ENCODE results near the gene AIP. TPM values are rescaled to one million over a fixed set of nuclear protein-coding genes. Genes with fewer than 3 reads are reported as not detected.

AIP gene
- total and polyA plus RNA-seq, 3 donors from 2014 or later = 34.6 to 61.7 (median 60.7) TPM

DNA sequence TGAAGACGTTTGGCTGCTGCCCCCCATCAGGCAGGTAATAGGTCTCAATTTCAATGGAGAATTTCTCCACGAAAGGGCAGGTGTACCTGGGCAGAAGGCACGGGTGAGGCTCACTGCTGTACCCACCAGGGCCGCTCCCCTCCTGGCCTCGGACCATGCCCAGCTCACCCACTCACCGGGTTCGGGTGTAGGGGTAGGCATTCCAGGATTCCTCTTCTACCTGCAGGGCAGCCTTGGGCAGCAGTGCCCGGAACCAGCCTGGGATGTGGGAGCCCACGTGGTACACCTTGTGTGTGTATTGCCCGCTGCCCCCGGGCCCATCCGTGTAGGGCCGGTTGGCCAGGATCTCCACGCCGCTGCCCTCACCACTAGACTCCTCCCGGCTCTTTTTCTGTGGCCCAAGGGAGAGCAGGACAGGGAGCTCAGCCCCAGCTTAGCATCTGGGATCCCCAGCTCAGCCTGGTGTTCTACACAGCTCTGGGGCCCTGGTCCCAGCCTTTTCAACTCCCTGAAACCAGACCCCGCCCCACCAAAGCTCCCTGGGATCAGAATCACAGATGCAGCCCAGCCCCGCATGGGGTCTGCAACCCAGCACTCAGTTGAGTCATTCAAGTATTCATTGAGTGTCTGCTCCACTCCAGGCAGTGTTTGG, 19.6 kb downstream of the AIP start:
- Histone ChIP-seq H3K27me3 (no peaks in the 10 kb centered on the region), H3K27ac (no peak overlapping the region), H3K9me3 (no peaks in the 10 kb centered on the region), H3K4me3 (no peak overlapping the region), H3K36me3 (ENCODE audit: low read depth, missing control alignments) (no peaks in the 10 kb centered on the region), H3K4me1 (peaks cover 18% of the 10 kb centered on the region)
- DNase-seq = no peak
- 96 to 97% methylated on average over 7 to 18 of the region's 18 CpGs for WGBS, 2 donors
- TF ChIP-seq POLR2A (IDR thresholded peaks at IDR 0.05) = no peak
- TF ChIP-seq, protein P1, sequence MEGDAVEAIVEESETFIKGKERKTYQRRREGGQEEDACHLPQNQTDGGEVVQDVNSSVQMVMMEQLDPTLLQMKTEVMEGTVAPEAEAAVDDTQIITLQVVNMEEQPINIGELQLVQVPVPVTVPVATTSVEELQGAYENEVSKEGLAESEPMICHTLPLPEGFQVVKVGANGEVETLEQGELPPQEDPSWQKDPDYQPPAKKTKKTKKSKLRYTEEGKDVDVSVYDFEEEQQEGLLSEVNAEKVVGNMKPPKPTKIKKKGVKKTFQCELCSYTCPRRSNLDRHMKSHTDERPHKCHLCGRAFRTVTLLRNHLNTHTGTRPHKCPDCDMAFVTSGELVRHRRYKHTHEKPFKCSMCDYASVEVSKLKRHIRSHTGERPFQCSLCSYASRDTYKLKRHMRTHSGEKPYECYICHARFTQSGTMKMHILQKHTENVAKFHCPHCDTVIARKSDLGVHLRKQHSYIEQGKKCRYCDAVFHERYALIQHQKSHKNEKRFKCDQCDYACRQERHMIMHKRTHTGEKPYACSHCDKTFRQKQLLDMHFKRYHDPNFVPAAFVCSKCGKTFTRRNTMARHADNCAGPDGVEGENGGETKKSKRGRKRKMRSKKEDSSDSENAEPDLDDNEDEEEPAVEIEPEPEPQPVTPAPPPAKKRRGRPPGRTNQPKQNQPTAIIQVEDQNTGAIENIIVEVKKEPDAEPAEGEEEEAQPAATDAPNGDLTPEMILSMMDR (IDR thresholded peaks at IDR 0.05) = no peak
- intact Hi-C loops (cut with DNase I; ENCODE audit: low total_unique reads) = no loop called here

DNA sequence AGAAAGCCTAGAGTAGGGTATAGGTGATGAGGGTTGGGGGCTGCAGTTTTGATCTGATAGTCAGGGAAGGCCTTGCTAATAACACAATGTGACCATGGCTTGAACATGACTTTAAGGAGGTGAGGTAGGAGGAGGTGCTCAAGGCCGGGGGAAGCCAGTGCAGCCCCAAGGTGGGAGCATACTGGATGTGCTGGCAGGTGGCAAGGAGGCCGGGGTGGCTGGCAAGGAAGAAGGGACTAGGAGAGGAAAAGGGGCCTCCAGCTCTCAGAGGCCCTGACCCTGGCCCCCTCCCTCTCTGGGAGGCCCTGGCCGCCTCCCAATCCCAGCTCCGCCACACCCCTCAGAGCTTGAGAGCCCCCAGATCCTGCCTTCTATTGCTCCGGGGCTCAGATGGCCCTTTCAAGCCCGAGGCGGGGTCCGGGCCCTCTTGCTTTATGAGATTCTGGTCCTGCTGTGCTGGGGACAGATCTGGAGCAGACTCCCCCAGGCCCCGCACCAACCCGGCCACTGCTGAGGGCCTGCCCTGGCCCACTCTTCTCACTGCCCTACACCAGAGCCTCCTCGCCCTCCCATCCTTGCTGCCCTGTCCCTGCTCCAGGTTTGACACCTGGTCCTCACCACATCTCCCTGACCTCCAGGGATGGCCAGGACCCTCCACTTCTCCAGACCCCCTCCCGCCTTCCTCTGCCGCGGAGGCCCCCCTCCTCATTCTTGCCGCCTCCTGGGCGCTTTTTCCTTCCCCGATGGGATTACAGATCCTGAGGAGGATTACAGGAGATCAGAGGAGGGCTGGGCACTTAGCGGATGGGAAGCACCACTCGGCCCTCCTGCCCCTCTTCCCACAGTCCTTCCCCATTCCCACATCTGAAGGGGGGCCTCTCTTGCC, 20.5 kb downstream of the AIP start:
- peaks cover 21% of the 10 kb centered on the region for H3K4me1 ChIP-seq
- no peaks in the 10 kb centered on the region for H3K36me3 ChIP-seq (ENCODE audit: low read depth, missing control alignments)
- intact Hi-C loops (cut with DNase I; ENCODE audit: low total_unique reads) = no loop called here
- no peaks in the 10 kb centered on the region for H3K27me3 ChIP-seq
- DNase-seq = no peak
- no peak overlapping the region for H3K27ac ChIP-seq
- H3K9me3 ChIP-seq = no peaks in the 10 kb centered on the region
- TF ChIP-seq POLR2A (IDR thresholded peaks at IDR 0.05) = no peak
- TF ChIP-seq, protein P1 (IDR thresholded peaks at IDR 0.05) = no peak
- peak overlapping the region; percentile 54 for H3K4me3 ChIP-seq
- 65 to 69% methylated on average over 15 to 19 of the region's 19 CpGs for WGBS, 2 donors

DNA sequence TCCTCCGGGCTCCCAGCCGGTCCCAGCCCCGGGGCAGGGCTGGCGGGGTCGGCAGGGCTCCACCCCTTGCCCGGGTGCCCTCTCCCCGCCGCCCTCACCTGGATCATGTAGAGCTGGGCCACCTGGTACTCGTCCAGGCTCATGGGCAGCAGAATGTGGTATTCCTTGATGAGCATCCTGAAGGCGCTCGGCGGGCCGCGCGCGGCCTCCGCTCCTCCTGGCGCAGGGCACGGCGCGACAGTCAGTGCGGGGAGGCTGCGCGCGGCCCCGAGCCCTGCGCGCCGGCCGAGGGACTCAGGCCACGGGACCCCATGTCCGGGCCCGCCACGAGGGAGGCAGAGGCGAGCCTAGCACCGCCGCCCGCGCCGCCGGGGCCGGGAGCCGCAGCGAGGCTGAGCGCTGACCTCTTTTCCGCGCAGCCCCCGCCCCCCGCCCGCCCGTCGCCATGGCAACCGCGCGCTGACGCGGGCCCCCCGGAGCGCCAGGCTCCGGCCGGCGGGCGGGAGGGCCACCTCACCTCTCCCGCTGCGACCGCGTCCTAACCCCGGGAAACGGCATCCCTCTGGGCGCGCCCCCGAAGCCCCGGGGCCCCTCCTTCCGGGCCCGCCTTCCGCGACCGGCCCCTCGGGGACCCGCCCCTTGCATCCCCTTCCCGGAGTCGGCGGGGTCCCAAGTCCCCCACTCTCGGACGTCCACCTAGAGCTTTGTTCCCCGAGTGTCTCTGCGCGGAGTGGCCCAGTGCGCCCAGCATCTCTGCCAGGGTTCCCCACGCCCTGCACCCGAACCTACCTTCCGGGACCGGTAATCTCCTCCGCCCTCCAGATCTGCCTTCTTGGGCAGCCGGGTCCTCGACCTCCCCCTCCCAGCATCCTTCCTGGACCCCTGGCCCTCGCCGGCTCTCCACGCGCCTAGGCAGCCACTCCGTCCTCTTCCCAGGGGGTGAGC, 21.5 kb downstream of the AIP start:
- H3K4me3 ChIP-seq = peak overlapping the region; percentile 54
- H3K36me3 ChIP-seq (ENCODE audit: low read depth, missing control alignments) = no peaks in the 10 kb centered on the region
- 3 to 7% methylated on average over 17 to 45 of the region's 101 CpGs for WGBS, 2 donors
- no peaks in the 10 kb centered on the region for H3K9me3 ChIP-seq
- H3K4me1 ChIP-seq = peaks cover 21% of the 10 kb centered on the region
- TF ChIP-seq, protein P1 (IDR thresholded peaks at IDR 0.05) = no peak
- TF ChIP-seq POLR2A (IDR thresholded peaks at IDR 0.05) = no peak
- DNase-seq = no peak
- intact Hi-C loops (cut with DNase I; ENCODE audit: low total_unique reads) = no loop called here
- no peaks in the 10 kb centered on the region for H3K27me3 ChIP-seq
- H3K27ac ChIP-seq = peak overlapping the region in 1 of 2 donors; percentile 74

DNA sequence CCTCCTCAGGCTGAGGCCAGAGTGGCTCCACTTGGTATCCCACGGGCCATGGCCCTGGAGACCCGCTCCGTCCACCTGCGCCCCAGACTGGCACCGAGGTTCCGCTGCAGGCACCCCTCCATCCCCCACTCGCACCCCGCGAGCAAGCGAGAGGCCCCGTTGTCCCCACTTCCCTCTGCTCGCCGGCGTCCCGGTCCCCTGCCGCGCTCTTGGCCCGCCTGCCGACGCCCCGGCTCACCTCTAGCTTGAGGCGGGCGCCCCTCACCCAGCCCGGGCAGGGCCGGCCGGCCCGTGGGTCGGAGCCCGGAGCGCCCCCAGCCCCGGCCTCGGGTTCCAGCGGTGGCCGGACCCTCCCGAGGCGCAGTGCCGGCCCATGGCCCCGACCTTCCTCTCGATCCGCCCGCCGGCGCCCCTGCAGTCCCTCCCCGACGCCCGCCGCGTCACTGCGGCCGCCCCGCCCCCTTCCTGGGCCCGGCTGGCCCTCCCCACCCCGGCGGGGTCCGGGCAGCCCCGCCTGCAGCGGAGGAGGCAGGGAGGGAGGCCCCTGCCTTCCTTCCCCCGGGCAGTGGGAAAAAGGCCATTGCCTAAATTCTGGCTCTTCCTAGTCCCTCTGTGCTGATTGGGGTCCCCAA, 22.2 kb downstream of the AIP start, which contains the start of gene PITPNM1:
TSS of gene PITPNM1 (minus strand) at position 414 of the 632 bp plus-strand sequence. CDS start 1,183 bp downstream, outside the sequence.
- Histone ChIP-seq H3K4me1 (peaks cover 21% of the 10 kb centered on the region), H3K4me3 (peak within 1 kb of the TSS; percentile 54), H3K27ac (peak within 1 kb of the TSS; percentile 57 to 74), H3K9me3 (no peaks in the 10 kb centered on the region), H3K27me3 (no peaks in the 10 kb centered on the region), H3K36me3 (ENCODE audit: low read depth, missing control alignments) (no peaks in the 10 kb centered on the region)
- TF ChIP-seq, protein P1 (IDR thresholded peaks at IDR 0.05) = no peak
- TF ChIP-seq POLR2A (IDR thresholded peaks at IDR 0.05) = no peak
- DNase-seq = peak; percentile 45
- WGBS, 2 donors = 3 to 7% methylated on average over 10 to 58 of the region's 58 CpGs
- intact Hi-C loops (cut with DNase I; ENCODE audit: low total_unique reads) = no loop called here

Measured in testis (tissue), 3 donors.